WI38 (cell line): ENCODE results near the gene TPP1.

Source experiments
- H3K4me3 ChIP-seq: 2 replicates; pipeline ENCODE4 v1.5.1; 2011; ENCODE audit warnings: low read depth, mild to moderate bottlenecking, control low read depth, low read length
- CTCF ChIP-seq: IDR thresholded peaks from 2 replicates; pipeline ENCODE4 v1.5.1; 2012; ENCODE audit warnings: low read depth, mild to moderate bottlenecking, control low read depth, low read length

Gene TPP1

GRCh38 chr11:6598555-6598954 is 20.7 kb downstream of the TPP1 start:
- no peak for TF ChIP-seq CTCF
- no peak overlapping the region for H3K4me3 ChIP-seq

- no peak overlapping the region for H3K4me3 ChIP-seq
- TF ChIP-seq CTCF: no peak
These were observed 22.9 kb downstream of the TPP1 start for GRCh38 chr11:6596239-6596877.

- no peak for TF ChIP-seq CTCF
- no peak overlapping the region for H3K4me3 ChIP-seq
These were observed 25.0 kb downstream of the TPP1 start for GRCh38 chr11:6594142-6594768.

GRCh38 chr11:6588018-6588417 is 31.2 kb downstream of the TPP1 start:
- TF ChIP-seq CTCF: no peak

GRCh38 chr11:6587360-6587953 is 31.8 kb downstream of the TPP1 start:
- H3K4me3 ChIP-seq: no peak overlapping the region
- no peak for TF ChIP-seq CTCF

More at GRCh38 chr11:6588018-6588417, 31.2 kb downstream of the TPP1 start:
- no peak overlapping the region for H3K4me3 ChIP-seq

- no peak for TF ChIP-seq CTCF
- H3K4me3 ChIP-seq: no peak overlapping the region
These were observed 32.5 kb downstream of the TPP1 start for GRCh38 chr11:6586434-6587359.
